Stimulated activated CD8-positive, alpha-beta memory T cell treated with anti-CD3 and anti-CD28 coated beads, Interleukin-15, amount 100 ng/mL, for 1 hour (primary cell): ENCODE results near the gene CDH4.

Source experiments
- DNase-seq: peaks from one replicate; pipeline ENCODE4 v3.0.0-alpha.2; 2020; ENCODE audit warnings: low read depth

CDH4 gene

DNA sequence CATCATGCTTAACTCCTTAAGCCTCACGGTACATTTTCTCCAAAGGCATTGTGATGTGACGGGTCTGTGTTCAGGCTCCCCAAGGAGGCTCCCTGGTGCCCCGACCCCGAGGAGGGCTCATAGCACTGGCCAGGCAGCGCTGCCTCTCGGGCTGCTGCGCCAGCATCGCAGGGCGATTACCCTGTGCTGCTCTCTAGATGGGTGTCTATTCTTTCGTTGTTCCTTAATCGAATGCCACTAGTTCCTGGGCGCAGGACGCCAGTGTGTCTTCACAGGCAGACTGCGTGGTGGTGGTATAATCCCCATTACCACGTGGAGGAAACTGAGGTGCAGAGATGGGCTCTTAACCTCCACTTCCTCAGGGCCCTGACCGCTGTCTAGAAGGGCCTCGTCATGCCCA is 267.4 kb downstream of the CDH4 start:
- DNase-seq = no peak

DNA sequence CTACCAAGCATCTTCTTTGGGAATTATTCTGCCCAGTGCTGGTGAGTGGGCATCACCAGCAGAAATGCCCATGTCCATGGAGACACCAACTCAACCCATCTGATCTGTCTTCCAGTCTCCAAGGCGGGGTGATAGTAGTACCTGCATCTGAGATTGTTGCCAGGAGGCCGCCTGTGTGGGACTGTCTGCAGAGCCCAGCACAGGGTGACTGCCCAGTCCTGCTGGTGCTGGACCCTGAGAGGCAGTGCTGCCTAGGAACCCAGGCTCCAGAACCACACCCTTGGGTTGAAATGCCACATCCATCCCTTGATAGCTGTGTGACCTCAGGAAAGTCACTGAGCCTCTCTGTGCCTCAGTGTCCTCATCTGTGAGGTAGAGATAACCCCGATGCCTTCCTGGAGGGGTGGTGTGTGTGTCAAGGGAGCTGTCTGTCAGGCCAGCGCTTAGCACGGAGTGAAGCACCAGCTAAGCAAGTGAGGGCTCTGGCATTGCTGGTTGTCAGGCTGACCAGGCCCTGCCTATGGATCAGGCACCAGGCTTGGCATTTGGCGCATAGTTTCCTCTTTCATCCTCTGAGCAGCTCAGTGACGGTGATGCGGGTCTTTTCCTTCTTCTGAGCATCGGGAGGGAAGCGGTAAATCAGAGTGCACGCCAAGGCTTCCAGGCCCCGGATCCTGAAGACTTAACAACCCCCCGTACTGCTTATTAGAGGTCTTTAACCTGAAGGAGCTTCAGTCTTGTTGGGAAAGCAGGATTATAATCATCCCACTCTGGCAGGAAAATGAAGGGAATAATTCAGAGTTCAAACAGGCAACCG is 268.2 kb downstream of the CDH4 start:
- DNase-seq = no peak

DNA sequence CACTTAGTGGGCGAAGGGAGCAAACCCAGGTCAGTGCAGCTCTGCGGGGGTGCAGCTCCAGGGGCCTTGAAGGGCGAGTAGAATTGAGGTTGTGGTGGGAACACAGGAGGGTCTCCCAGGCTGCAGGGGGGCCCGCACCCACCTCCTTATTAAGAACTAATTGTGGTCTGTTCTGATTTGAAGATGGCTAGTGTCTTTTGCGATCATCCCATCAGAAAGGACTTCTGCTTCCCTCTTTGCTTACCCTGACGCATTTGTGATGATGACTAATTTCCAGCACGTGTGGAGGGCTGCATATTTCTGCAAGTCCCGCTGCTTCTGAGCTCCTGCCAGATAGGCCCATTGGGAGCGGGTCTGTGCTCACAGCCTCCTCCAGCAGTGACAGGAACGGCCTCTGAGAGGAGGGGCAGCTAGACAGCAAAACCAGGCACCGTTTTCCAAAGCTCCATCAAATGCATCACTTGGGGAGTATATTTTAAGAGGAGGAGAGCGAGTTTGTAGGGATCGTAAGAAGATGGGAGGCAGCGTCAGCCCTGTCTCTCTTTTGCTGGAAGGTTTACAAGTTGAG is 268.9 kb downstream of the CDH4 start:
- no peak for DNase-seq

DNA sequence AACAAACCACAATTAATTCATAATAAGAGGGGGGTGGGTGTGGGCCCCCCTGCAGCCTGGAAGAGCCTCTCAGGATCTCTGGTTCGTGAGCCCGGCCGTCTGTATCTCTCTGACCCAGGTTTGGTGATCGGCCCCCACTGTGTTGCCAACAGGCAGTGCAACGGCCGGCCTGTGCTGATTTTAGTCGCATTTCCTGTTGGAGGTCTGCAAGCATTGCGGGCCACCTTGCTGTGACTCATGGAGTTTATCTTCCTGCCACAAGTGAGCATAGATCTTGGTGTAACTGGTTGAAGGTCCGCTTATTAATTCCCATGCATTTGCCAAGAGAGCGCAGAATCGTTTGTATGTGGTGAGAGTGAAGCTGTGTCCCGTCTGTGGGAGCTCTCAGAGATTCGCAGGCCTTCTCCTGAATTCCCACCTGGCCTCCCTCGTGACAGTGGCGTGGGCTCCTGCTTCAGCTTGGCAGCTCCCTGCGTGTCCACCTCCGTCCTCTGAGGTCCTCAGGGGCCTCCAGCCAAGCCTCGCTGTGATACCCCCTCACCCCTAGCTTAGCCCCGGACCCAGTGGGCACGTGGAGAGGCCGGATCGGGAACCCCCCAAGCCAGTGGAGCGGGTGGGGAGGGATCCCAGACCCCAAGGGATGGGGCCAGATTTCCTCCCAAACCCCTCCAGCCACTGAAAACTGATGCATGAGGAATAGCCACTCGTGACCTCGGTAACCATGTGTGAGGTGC is 269.8 kb downstream of the CDH4 start:
- no peak for DNase-seq

DNA sequence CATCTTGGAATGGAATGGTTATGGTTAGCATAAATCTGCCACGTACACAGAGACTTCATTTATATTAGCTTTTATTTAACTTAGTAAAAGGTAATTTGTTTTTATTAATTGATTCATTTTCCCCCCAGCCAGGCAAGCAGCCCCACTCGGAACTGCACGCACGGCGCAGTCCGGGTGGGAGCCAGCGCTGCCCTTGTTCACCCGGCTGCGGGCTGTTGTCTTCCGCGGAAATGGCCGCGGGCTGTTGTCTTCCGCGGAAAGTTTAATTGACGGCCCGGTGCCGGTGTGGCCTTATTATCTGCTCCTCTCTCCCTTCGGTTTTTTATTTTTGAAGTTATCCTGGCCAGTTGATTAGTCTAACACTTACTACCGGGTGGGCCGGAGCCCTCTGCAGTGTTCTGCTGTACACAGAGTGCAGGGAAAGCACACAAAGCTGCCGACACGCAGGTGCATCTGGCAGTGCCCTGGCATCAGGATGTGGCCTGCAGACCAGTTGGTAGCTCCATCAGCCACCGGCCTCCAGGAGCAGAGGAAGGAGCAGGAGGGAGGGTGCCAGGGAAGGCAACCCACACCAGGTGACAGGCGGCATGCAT is 270.5 kb downstream of the CDH4 start:
- DNase-seq = no peak

DNA sequence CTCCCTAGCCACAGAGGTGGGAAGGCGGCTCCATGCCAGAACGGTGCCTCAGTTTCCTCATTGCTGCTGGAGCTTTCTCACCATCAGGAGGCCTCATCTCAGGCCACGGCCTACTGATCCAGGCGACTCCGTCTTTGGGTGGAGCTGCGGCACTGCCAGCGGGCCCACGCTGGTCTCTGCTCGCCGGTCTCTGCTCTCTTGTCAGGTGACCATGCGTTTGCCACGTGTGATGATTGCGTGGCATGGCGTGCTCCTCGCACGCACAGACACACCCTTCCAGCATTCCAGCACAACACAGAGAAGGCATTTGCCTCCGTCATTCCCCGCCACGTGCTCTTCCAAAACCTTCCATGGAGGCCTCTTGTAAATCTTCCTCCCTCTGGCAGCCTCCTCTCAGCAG is 271.1 kb downstream of the CDH4 start:
- no peak for DNase-seq

DNA sequence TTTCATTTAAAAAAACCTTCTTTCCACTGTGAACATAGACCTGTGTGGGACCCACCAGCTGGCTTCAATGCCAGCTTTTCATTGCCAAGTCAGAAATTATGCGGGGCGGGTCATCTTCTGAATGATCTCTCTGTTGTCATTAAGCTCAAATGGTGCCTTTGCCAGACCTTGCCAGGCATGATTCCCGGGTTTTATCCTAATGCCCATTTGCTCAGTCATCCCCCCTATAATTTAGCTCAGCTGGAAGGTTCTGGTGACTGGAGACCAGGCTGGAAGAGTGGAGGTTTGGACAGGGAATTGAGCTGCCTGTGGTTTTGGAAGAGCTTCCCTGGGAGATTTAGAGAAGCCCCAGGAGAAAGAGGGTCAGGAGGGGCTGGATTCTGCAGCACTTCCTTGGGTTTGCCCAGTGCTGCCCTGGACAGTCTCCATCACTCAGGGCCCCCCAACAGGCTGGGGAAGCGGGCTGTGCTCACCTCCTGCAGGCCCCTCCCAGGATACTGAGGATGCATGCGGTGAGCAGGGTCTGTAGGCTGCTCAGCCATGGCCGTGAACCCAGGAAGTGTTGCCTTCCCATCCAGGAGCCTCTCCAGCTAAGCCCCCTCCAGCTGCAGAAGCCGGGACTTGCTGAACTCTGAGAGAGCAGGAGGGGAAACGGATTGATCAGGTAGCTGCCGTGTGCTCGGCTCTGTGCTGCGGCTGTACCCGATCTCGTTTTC is 273.0 kb downstream of the CDH4 start:
- no peak for DNase-seq

DNA sequence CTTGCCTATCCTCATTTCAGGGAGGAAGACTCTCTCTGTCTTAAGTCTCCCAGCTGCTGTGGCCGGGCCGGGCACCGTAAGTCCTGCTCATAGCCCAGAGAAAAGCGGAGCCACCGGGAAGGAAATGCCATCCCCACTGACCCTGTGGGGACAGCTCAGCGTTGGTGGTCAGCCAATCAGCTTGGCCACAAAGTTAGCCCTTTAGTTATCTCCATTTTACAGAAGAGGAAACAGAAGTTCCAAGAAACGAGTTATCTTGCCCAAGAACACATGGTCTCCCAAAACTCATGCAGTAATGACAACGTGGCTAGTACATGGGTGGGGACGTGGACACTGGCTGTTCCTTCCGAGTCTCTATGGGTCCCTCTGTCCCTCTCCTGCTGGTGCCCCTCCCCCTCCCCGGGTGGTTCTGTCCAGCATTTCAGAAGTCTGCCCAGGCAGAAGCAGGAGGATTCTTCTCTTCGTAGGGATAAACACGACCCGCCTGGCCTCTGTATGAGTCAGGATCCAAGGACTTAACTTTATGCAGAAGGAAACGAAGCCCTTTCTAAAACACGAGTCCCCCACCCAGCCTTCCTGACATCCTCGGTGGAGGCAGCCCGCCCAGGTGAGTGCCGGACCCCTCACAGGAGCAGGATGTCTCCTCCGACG is 273.8 kb downstream of the CDH4 start:
- no peak for DNase-seq

DNA sequence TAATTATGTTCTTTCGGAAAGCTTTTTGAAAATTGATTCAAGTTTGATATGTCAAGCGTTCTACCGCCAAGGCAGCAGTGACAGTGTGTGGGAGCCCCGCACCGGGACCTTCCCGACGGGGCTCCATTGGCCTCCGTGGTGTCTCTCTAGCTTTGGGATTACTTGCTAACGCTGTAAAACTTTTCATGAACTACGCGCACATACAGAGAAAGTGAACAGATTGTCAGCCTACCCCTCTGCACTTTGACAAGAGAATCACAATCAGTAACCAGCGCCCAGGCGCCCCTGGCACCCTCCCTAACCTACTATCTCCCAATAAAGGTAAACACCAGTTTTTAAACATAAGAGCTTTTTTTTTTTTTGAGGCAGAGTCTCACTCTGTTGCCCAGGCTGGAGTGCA is 274.8 kb downstream of the CDH4 start:
- DNase-seq = no peak

DNA sequence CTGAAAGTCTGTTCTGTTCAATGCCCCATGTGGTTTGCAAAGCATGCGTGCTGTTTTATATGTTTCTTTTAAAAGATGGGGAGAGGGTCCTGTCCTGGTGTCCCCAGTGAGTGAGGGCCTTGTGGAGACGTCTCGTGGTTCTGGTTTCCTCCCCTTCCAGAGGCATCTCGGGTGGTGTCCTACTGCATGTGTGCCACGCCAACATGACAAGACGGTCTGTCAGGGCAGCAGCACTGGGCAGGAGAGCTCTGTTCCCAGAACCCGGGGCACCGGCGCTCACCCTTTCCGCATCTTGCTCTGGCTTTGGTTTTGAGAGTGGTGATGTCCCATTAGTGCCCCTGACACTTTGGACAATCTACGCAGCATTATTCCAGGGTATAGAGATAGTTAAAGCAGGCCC is 275.6 kb downstream of the CDH4 start:
- no peak for DNase-seq

DNA sequence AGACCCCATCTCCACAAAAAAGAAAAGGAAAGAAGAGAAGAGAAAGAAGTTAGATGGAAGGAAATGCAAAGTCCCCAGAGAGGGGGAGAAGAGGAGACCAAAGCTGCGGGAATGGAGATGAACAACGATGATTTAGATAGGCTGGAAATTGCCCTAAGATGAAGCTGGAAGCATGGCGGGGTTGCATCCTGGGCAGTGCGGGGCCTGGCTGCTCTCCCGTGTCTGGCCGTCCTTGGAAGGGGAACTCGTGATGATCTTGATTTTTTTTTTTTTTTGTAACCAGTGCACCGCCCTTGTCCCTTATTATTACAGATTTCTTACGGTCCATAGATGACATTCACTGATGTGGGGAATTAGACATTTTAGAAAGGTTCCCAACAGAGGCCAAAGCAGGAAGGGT is 276.5 kb downstream of the CDH4 start:
- no peak for DNase-seq

DNA sequence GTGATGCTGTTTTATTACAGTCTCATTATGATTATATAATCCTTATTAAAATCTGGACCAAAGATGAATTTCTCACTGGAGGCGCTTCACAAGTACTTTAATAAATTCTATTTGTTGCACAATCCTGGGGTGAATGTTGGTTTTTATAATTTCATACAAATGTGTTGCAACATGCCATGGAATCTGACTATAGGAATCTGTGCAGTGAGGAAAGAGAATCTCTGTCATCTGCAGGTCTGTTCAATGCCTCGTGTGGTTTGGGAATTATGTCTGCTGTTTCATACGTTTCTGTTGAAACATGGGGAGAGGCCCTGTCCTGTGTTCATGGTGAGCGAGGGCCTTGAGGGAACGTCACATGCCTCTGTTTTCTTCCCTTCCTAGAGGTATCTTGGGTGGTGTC is 277.3 kb downstream of the CDH4 start:
- DNase-seq = no peak

DNA sequence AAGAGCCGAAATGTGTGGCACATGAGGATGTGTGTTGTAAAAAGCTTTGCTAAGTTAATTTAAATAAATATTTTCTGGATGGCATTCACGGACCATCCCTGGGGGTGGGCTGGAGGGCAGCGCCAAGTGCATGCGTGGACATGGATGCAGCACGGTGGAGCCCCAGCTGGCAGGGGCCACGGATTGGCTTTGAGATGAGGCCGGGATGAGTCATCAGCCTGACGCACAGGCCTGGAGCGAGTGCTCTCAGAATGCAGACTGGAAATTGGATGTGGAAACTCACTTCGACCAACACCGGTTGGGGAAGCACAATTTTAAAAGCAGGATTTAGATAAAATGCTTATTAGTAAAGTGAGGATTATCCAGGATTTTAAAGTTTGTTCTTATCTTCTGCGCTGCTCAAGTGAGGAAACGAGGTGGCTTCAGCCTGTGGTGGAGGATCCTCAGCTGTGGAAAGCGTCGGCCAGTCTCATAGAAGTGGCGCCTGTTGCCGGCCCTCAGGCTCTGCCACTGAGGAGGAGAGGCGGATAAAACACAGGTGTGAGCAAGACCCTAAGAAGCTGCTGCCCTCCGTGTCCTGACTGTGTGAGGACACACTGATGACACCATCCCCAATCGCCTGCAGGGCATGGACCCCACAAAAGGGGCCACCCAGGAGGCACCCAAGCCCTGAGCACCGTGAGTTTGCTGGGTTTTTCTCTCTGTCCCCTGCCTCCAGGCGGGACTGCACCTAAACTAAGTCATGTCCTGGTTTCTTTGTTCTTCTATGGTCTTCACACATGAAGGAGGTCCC is 279.7 kb downstream of the CDH4 start:
- no peak for DNase-seq

DNA sequence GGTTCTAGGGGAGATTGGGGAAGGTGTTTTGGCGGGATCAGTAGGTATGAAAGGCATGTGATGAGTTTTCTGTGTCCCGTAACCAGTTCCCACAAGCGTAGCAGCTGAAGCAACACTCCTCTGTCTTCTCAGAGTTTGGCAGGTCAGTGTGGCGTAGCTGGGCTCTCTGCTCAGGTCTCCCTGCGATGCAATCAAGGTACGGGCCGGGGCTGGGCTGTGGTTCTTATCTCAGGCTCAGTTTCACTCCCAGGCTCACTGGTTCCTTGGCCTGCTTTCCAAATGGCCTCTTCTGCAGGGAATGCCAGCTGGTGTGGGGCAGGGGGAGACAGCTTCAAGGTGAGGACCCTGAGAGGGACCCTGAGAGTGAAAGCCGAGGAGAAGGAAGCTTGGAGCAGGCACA is 280.7 kb downstream of the CDH4 start:
- DNase-seq = no peak

DNA sequence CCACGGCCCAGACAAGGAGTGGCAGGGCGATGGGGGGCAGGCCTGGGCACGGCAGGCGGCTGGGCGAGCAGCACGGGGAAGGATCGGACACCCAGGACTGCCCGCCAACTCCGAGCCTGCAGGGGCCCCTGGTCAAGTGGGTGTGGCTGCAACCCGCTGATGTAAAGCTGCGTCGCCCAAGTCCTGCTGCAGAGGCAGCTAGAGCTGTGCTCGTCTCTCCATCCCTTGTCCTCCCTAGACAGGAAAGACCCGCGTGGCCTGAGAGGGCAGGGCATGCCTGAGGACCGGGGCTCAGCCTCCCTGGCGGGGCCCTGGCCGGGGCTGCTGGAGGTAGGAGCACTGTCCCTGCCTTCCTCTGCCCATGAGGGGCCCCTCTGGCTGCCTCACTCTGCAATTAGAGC is 281.2 kb downstream of the CDH4 start:
- no peak for DNase-seq

DNA sequence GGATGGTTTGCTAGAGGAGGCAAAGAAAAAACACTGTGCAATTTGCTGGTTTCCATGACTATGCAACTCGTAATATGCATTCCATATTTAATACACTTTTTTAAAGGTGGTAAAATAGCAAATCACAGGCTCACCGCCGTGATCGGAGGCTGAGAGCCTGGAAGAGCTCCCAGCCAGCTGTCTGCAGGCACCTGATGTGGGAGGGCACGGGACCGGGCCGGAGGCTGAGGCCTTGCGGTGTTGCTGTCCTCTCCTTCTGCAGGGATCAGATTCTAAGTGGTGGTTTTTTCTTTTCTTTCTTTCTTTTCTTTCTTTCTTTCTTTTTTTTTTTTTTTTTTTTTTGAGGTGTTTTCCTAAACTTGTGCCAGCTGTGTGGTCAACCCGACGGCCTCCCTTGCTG is 282.3 kb downstream of the CDH4 start:
- DNase-seq = no peak

DNA sequence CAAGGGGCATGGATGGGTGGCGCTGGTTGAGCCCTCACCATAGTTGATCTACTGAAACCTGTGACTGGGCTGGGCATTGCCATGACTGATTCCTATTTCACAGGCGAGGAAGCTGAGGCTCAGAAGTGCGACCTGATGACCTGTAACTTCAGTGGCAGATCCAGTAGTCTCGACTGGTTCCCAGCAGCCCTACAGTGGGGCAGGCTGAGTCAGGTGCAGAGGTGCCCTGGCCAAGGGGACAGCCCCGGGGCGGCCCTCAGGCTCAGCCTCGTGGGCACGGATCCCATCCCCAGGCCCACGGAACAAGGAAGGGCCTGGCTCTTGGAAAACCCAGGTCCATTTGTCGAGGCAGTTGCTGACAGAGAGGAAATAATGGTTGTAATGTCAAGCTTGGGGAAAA is 283.0 kb downstream of the CDH4 start:
- DNase-seq = no peak

DNA sequence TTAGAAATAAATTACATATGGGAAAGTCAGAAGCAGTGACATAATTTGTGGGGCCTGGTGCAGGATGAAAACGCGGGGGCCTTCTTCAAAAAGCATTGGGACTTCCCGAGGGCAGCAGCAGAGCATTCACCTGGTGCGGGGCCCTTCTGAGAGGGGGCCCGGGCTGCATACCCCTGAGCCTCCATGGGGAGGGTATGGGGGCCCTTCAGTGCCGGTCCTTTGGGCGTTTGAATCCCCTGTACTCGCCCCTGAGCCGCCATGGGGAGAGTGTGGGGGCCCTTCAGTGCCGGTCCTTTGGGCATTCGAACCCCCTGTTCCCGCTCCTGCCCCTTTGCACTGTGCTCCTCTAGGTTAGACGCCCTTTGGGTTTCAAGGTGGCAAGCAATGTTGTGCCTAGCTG is 283.5 kb downstream of the CDH4 start:
- DNase-seq = no peak

DNA sequence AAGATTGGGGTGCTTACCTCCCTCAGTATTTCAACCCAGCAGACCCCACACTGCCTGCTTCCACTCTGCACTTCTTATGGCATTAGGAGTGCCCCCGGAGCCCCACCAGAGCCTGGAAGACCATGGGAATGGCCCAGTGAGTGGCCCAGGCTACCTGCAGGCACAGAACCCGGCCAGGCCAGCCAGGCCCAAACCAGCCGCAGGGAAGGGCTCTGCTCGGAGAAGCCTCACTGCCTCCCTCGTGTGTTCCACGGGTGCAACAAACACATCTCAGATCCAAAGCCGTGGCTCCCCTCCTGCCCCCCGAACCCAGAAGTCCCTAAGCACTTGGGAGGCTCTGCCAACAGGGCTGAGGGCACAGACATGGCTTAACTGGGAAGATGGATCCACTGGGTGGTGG is 283.9 kb downstream of the CDH4 start:
- DNase-seq = no peak

DNA sequence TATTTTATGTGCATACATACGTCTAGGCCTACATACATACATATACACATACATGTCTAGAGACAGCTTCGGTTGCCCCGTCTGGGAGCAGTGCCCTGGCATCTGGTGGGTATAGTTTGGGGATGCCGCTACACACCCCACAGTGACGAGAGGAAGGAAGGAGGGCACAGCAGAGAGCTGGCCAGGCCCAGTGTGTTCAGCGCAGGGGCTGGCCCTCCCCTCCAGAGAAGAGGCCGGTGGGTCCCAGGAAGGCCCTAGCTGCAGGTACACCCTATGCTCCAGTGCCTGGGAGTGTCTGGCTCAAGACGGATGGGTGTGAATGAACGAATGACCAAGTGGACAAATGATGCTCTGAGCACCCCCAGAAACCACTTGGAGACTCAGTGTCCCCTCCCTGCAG is 284.6 kb downstream of the CDH4 start:
- no peak for DNase-seq
